HG03097 (cell line): ENCODE measurements around the gene TFAP2C.
"Not testable (repeated sequence)": the region's sequence is repeated elsewhere in the genome, so short reads cannot be mapped to it uniquely, and the experiment has no call there.

Experiments
- ATAC-seq: cut with Tn5 transposase; IDR thresholded peaks from one replicate; pipeline ENCODE4 v1.9.1; 2021; ENCODE audit not compliant: unreplicated experiment, low FRiP score

The TFAP2C gene

GRCh38 chr20:56637576-56637975, 8.5 kb downstream of the TFAP2C start:
- no peak for ATAC-seq

- ATAC-seq, result no peak
Observed at GRCh38 chr20:56646599-56646998, 17.5 kb downstream of the TFAP2C start.

GRCh38 chr20:56653211-56653610, 24.1 kb downstream of the TFAP2C start:
- no peak for ATAC-seq

GRCh38 chr20:56656632-56657031, 27.5 kb downstream of the TFAP2C start:
- no peak for ATAC-seq

- ATAC-seq, result no peak
Observed at GRCh38 chr20:56657879-56658278, 28.8 kb downstream of the TFAP2C start.

- ATAC-seq, result not testable (repeated sequence)
Observed at GRCh38 chr20:56658341-56658947, 29.3 kb downstream of the TFAP2C start.

GRCh38 chr20:56663660-56664059, 34.6 kb downstream of the TFAP2C start:
- ATAC-seq, result no peak

- no peak for ATAC-seq
Observed at GRCh38 chr20:56664796-56665195, 35.7 kb downstream of the TFAP2C start.

GRCh38 chr20:56665806-56666205, 36.7 kb downstream of the TFAP2C start:
- ATAC-seq, result no peak

- ATAC-seq, result no peak
Observed at GRCh38 chr20:56673450-56673849, 44.3 kb downstream of the TFAP2C start.

GRCh38 chr20:56676001-56676400, 46.9 kb downstream of the TFAP2C start:
- ATAC-seq, result no peak

- no peak for ATAC-seq
Observed at GRCh38 chr20:56676679-56677078, 47.6 kb downstream of the TFAP2C start.

- no peak for ATAC-seq
Observed at GRCh38 chr20:56683077-56683865, 54.2 kb downstream of the TFAP2C start.

- no peak for ATAC-seq
Observed at GRCh38 chr20:56685879-56686278, 56.8 kb downstream of the TFAP2C start.

GRCh38 chr20:56687061-56687460, 58.0 kb downstream of the TFAP2C start:
- ATAC-seq, result no peak

- ATAC-seq, result no peak
Observed at GRCh38 chr20:56688106-56688505, 59.0 kb downstream of the TFAP2C start.
